Ectodermal cell (in vitro differentiated cells): ENCODE data around the gene SHOX.

Source experiments
- H3K27ac ChIP-seq: 2 replicates; pipeline ENCODE4 v1.7.0; 2013; ENCODE audit warnings: mild to moderate bottlenecking, low read depth, low read length; ENCODE audit not compliant: insufficient read depth, poor library complexity, severe bottlenecking
- H3K27me3 ChIP-seq: 2 replicates; pipeline ENCODE4 v1.7.0; 2013; ENCODE audit warnings: mild to moderate bottlenecking, low read length; ENCODE audit not compliant: insufficient read depth, control insufficient read depth, poor library complexity, severe bottlenecking
- H3K36me3 ChIP-seq: one replicate; pipeline ENCODE4 v1.7.0; 2013; ENCODE audit warnings: low read length; ENCODE audit not compliant: control insufficient read depth, insufficient read depth
- H3K4me1 ChIP-seq: one replicate; pipeline ENCODE4 v1.7.0; 2013; ENCODE audit warnings: low read length; ENCODE audit not compliant: control insufficient read depth, insufficient read depth
- H3K4me3 ChIP-seq: 2 replicates; pipeline ENCODE4 v1.7.0; 2013; ENCODE audit warnings: low read depth, low read length, control low read depth; ENCODE audit not compliant: insufficient read depth
- H3K9me3 ChIP-seq: 2 replicates; pipeline ENCODE4 v1.7.0; 2013; ENCODE audit warnings: mild to moderate bottlenecking, low read length, moderate library complexity; ENCODE audit not compliant: control insufficient read depth
- WGBS, 2 experiments: methylation state at CpG; one replicate each; pipeline ENCODE4 v1.1.7; 2013; ENCODE audit warnings: missing lambda C conversion rate in 2 of 2; 5-methylcytosine and 5-hydroxymethylcytosine counted together

The SHOX gene

GRCh38 chrX:666762-667720 lies 36.5 kb downstream of the SHOX start:
- WGBS, 2 experiments = 48 to 52% methylated on average over 27 of the region's 27 CpGs
- Histone ChIP-seq H3K36me3 (no peaks in the 10 kb centered on the region), H3K9me3 (no peaks in the 10 kb centered on the region), H3K27me3 (no peaks in the 10 kb centered on the region), H3K4me3 (no peak overlapping the region), H3K4me1 (no peaks in the 10 kb centered on the region), H3K27ac (no peak overlapping the region)

GRCh38 chrX:670645-671044 lies 40.1 kb downstream of the SHOX start:
- Histone ChIP-seq H3K4me3 (no peak overlapping the region), H3K27ac (no peak overlapping the region), H3K4me1 (no peaks in the 10 kb centered on the region), H3K27me3 (no peaks in the 10 kb centered on the region), H3K36me3 (no peaks in the 10 kb centered on the region), H3K9me3 (no peaks in the 10 kb centered on the region)
- 56 to 58% methylated on average over 12 to 13 of the region's 13 CpGs for WGBS, 2 experiments

GRCh38 chrX:672931-673330 lies 42.3 kb downstream of the SHOX start:
- Histone ChIP-seq H3K27ac (no peak overlapping the region), H3K36me3 (no peaks in the 10 kb centered on the region), H3K9me3 (no peaks in the 10 kb centered on the region), H3K27me3 (no peaks in the 10 kb centered on the region), H3K4me3 (no peak overlapping the region), H3K4me1 (no peaks in the 10 kb centered on the region)
- 91 to 92% methylated on average over 7 of the region's 7 CpGs for WGBS, 2 experiments

- Histone ChIP-seq H3K4me3 (no peak overlapping the region), H3K9me3 (no peaks in the 10 kb centered on the region), H3K27me3 (no peaks in the 10 kb centered on the region), H3K27ac (no peak overlapping the region), H3K36me3 (no peaks in the 10 kb centered on the region), H3K4me1 (no peaks in the 10 kb centered on the region)
- WGBS, 2 experiments = 56 to 60% methylated on average over 7 of the region's 7 CpGs
These were observed 44.8 kb downstream of the SHOX start for GRCh38 chrX:675279-675954.

GRCh38 chrX:675955-676295 lies 45.3 kb downstream of the SHOX start:
- no peak overlapping the region for H3K27ac ChIP-seq
- H3K36me3 ChIP-seq = no peaks in the 10 kb centered on the region
- no peaks in the 10 kb centered on the region for H3K27me3 ChIP-seq
- 57 to 59% methylated on average over 15 of the region's 15 CpGs for WGBS, 2 experiments
- no peak overlapping the region for H3K4me3 ChIP-seq
- no peaks in the 10 kb centered on the region for H3K9me3 ChIP-seq
- no peaks in the 10 kb centered on the region for H3K4me1 ChIP-seq

- WGBS, 2 experiments = 94% methylated on average over 13 of the region's 13 CpGs
- Histone ChIP-seq H3K27ac (no peak overlapping the region), H3K27me3 (no peaks in the 10 kb centered on the region), H3K4me3 (no peak overlapping the region), H3K4me1 (no peaks in the 10 kb centered on the region), H3K36me3 (no peaks in the 10 kb centered on the region), H3K9me3 (no peaks in the 10 kb centered on the region)
These were observed 46.8 kb downstream of the SHOX start for GRCh38 chrX:677376-677775.

GRCh38 chrX:679291-679979 lies 48.8 kb downstream of the SHOX start:
- Histone ChIP-seq H3K27me3 (no peaks in the 10 kb centered on the region), H3K4me1 (no peaks in the 10 kb centered on the region), H3K27ac (no peak overlapping the region), H3K4me3 (no peak overlapping the region), H3K9me3 (no peaks in the 10 kb centered on the region), H3K36me3 (no peaks in the 10 kb centered on the region)
- 91 to 92% methylated on average over 39 of the region's 39 CpGs for WGBS, 2 experiments

GRCh38 chrX:680062-680461 lies 49.5 kb downstream of the SHOX start:
- no peak overlapping the region for H3K27ac ChIP-seq
- H3K27me3 ChIP-seq = no peaks in the 10 kb centered on the region
- no peak overlapping the region for H3K4me3 ChIP-seq
- WGBS, 2 experiments = 93 to 97% methylated on average over 14 of the region's 14 CpGs
- H3K9me3 ChIP-seq = no peaks in the 10 kb centered on the region
- H3K36me3 ChIP-seq = no peaks in the 10 kb centered on the region
- no peaks in the 10 kb centered on the region for H3K4me1 ChIP-seq

- Histone ChIP-seq H3K36me3 (no peaks in the 10 kb centered on the region), H3K27ac (no peak overlapping the region), H3K4me3 (no peak overlapping the region), H3K4me1 (no peaks in the 10 kb centered on the region), H3K27me3 (no peaks in the 10 kb centered on the region), H3K9me3 (no peaks in the 10 kb centered on the region)
- WGBS, 2 experiments = 93 to 94% methylated on average over 3 of the region's 3 CpGs
These were observed 51.4 kb downstream of the SHOX start for GRCh38 chrX:681989-682388.

- no peaks in the 10 kb centered on the region for H3K36me3 ChIP-seq
- H3K9me3 ChIP-seq = no peaks in the 10 kb centered on the region
- H3K27ac ChIP-seq = no peak overlapping the region
- no peaks in the 10 kb centered on the region for H3K4me1 ChIP-seq
- H3K4me3 ChIP-seq = no peak overlapping the region
- WGBS, 2 experiments = 94% methylated on average over 8 of the region's 8 CpGs
- H3K27me3 ChIP-seq = no peaks in the 10 kb centered on the region
These were observed 52.3 kb downstream of the SHOX start for GRCh38 chrX:682892-683291.
